ACC112 (cell line): Measurements from ENCODE around the gene MAPT.

ENCODE experiments used
- H2AFZ ChIP-seq: fragments of 200-600 bp; sonication (generic); one replicate; pipeline ENCODE4 v1.6.0; 2017; ENCODE audit warnings: antibody characterized with exemption, low read length; ENCODE audit not compliant: unreplicated experiment
- H3K27ac ChIP-seq: fragments of 200-600 bp; sonication (generic); 2 replicates; pipeline ENCODE4 v1.5.1; 2014; ENCODE audit warnings: low read depth, mild to moderate bottlenecking, antibody characterized with exemption, low read length, moderate library complexity
- H3K27me3 ChIP-seq: fragments of 200-600 bp; sonication (generic); 2 replicates; pipeline ENCODE4 v1.6.1; 2014; ENCODE audit warnings: mild to moderate bottlenecking, antibody characterized with exemption, low read length, moderate library complexity, mixed read lengths; ENCODE audit not compliant: insufficient read depth
- H3K36me3 ChIP-seq: fragments of 200-600 bp; sonication (generic); 2 replicates; pipeline ENCODE4 v1.6.1; 2016; ENCODE audit warnings: mild to moderate bottlenecking, antibody characterized with exemption, low read length, moderate library complexity, mixed read lengths; ENCODE audit not compliant: insufficient read depth
- H3K4me1 ChIP-seq: fragments of 200-600 bp; sonication (generic); one replicate; pipeline ENCODE4 v1.6.1; 2016; ENCODE audit warnings: low read length, mixed read lengths; ENCODE audit not compliant: insufficient read depth, unreplicated experiment, control insufficient read depth
- H3K4me3 ChIP-seq: fragments of 200-600 bp; sonication (generic); 2 replicates; pipeline ENCODE4 v1.5.1; 2014; ENCODE audit warnings: mild to moderate bottlenecking, low read depth, low read length
- H3K79me2 ChIP-seq: fragments of 200-600 bp; sonication (generic); one replicate; pipeline ENCODE4 v1.6.0; 2016; ENCODE audit warnings: low read length; ENCODE audit not compliant: control insufficient read depth, unreplicated experiment, insufficient read depth

The MAPT gene

GRCh38 chr17:46031920-46032319 lies 137.6 kb downstream of the MAPT start:
- H3K4me3 ChIP-seq: no peak overlapping the region
- no peaks in the 10 kb centered on the region for H3K79me2 ChIP-seq
- H3K27me3 ChIP-seq: no peaks in the 10 kb centered on the region
- H2AFZ ChIP-seq: no peak overlapping the region
- peaks cover 3% of the 10 kb centered on the region; the same call in 1 of the 2 replicates for H3K36me3 ChIP-seq
- no peak overlapping the region for H3K27ac ChIP-seq
- no peaks in the 10 kb centered on the region for H3K4me1 ChIP-seq

- peaks cover 13% of the 10 kb centered on the region for H3K36me3 ChIP-seq
- no peaks in the 10 kb centered on the region for H3K4me1 ChIP-seq
Measured at GRCh38 chr17:46032909-46033308, 138.6 kb downstream of the MAPT start.

GRCh38 chr17:46033392-46033791 lies 139.0 kb downstream of the MAPT start:
- H3K36me3 ChIP-seq: peaks cover 18% of the 10 kb centered on the region

More at GRCh38 chr17:46032909-46033308, 138.6 kb downstream of the MAPT start:
- no peak overlapping the region for H3K27ac ChIP-seq
- no peaks in the 10 kb centered on the region for H3K27me3 ChIP-seq
- no peak overlapping the region for H3K4me3 ChIP-seq
- no peaks in the 10 kb centered on the region for H3K79me2 ChIP-seq
- no peak overlapping the region for H2AFZ ChIP-seq

GRCh38 chr17:46035112-46035818 lies 140.9 kb downstream of the MAPT start:
- H3K36me3 ChIP-seq: peaks cover 33% of the 10 kb centered on the region

More at GRCh38 chr17:46033392-46033791, 139.0 kb downstream of the MAPT start:
- Histone ChIP-seq H3K4me1 (no peaks in the 10 kb centered on the region), H3K27me3 (no peaks in the 10 kb centered on the region), H3K4me3 (no peak overlapping the region), H3K79me2 (no peaks in the 10 kb centered on the region), H3K27ac (no peak overlapping the region), H2AFZ (no peak overlapping the region)

GRCh38 chr17:46036491-46036890 lies 142.1 kb downstream of the MAPT start:
- H3K27ac ChIP-seq: no peak overlapping the region
- H3K27me3 ChIP-seq: no peaks in the 10 kb centered on the region
- H3K4me1 ChIP-seq: no peaks in the 10 kb centered on the region
- H3K79me2 ChIP-seq: no peaks in the 10 kb centered on the region
- H3K4me3 ChIP-seq: no peak overlapping the region
- peaks cover 33% of the 10 kb centered on the region for H3K36me3 ChIP-seq
- no peak overlapping the region for H2AFZ ChIP-seq

More at GRCh38 chr17:46035112-46035818, 140.9 kb downstream of the MAPT start:
- Histone ChIP-seq H2AFZ (no peak overlapping the region), H3K27me3 (no peaks in the 10 kb centered on the region), H3K79me2 (no peaks in the 10 kb centered on the region), H3K4me1 (no peaks in the 10 kb centered on the region), H3K27ac (no peak overlapping the region), H3K4me3 (no peak overlapping the region)

GRCh38 chr17:46037722-46038255 lies 143.4 kb downstream of the MAPT start:
- peaks cover 6% of the 10 kb centered on the region for H3K79me2 ChIP-seq
- H3K27ac ChIP-seq: no peak overlapping the region
- H3K4me1 ChIP-seq: no peaks in the 10 kb centered on the region
- no peak overlapping the region for H2AFZ ChIP-seq
- peaks cover 35% of the 10 kb centered on the region for H3K36me3 ChIP-seq
- no peaks in the 10 kb centered on the region for H3K27me3 ChIP-seq
- no peak overlapping the region for H3K4me3 ChIP-seq

GRCh38 chr17:46038414-46038813 lies 144.1 kb downstream of the MAPT start:
- Histone ChIP-seq H3K27me3 (no peaks in the 10 kb centered on the region), H3K27ac (no peak overlapping the region), H3K79me2 (peaks cover 11% of the 10 kb centered on the region), H3K36me3 (peaks cover 42% of the 10 kb centered on the region), H3K4me1 (no peaks in the 10 kb centered on the region), H3K4me3 (no peak overlapping the region), H2AFZ (no peak overlapping the region)

- Histone ChIP-seq H3K27ac (no peak overlapping the region), H2AFZ (no peak overlapping the region), H3K4me3 (no peak overlapping the region), H3K36me3 (peaks cover 47% of the 10 kb centered on the region), H3K27me3 (no peaks in the 10 kb centered on the region), H3K4me1 (no peaks in the 10 kb centered on the region), H3K79me2 (peaks cover 14% of the 10 kb centered on the region)
Measured at GRCh38 chr17:46038937-46039336, 144.6 kb downstream of the MAPT start.

- peaks cover 48% of the 10 kb centered on the region for H3K36me3 ChIP-seq
- H3K27ac ChIP-seq: no peak overlapping the region
- no peaks in the 10 kb centered on the region for H3K4me1 ChIP-seq
Measured at GRCh38 chr17:46039592-46040186, 145.3 kb downstream of the MAPT start.

GRCh38 chr17:46042246-46042645 lies 147.9 kb downstream of the MAPT start:
- no peak overlapping the region for H3K27ac ChIP-seq
- no peak overlapping the region for H2AFZ ChIP-seq
- no peak overlapping the region for H3K4me3 ChIP-seq
- no peaks in the 10 kb centered on the region for H3K27me3 ChIP-seq
- H3K4me1 ChIP-seq: peaks cover 4% of the 10 kb centered on the region
- H3K36me3 ChIP-seq: peaks cover 44% of the 10 kb centered on the region
- peaks cover 14% of the 10 kb centered on the region for H3K79me2 ChIP-seq

More at GRCh38 chr17:46039592-46040186, 145.3 kb downstream of the MAPT start:
- no peak overlapping the region for H2AFZ ChIP-seq
- no peaks in the 10 kb centered on the region for H3K27me3 ChIP-seq
- no peak overlapping the region for H3K4me3 ChIP-seq
- peaks cover 14% of the 10 kb centered on the region for H3K79me2 ChIP-seq

GRCh38 chr17:46042925-46043324 lies 148.6 kb downstream of the MAPT start:
- H3K27ac ChIP-seq: no peak overlapping the region
- H3K36me3 ChIP-seq: peaks cover 37% of the 10 kb centered on the region
- no peak overlapping the region for H3K4me3 ChIP-seq
- H3K79me2 ChIP-seq: peaks cover 14% of the 10 kb centered on the region
- no peak overlapping the region for H2AFZ ChIP-seq
- no peaks in the 10 kb centered on the region for H3K27me3 ChIP-seq
- H3K4me1 ChIP-seq: peaks cover 4% of the 10 kb centered on the region
